Measurements from ENCODE around the gene PDE6D.

The PDE6D gene

DNA sequence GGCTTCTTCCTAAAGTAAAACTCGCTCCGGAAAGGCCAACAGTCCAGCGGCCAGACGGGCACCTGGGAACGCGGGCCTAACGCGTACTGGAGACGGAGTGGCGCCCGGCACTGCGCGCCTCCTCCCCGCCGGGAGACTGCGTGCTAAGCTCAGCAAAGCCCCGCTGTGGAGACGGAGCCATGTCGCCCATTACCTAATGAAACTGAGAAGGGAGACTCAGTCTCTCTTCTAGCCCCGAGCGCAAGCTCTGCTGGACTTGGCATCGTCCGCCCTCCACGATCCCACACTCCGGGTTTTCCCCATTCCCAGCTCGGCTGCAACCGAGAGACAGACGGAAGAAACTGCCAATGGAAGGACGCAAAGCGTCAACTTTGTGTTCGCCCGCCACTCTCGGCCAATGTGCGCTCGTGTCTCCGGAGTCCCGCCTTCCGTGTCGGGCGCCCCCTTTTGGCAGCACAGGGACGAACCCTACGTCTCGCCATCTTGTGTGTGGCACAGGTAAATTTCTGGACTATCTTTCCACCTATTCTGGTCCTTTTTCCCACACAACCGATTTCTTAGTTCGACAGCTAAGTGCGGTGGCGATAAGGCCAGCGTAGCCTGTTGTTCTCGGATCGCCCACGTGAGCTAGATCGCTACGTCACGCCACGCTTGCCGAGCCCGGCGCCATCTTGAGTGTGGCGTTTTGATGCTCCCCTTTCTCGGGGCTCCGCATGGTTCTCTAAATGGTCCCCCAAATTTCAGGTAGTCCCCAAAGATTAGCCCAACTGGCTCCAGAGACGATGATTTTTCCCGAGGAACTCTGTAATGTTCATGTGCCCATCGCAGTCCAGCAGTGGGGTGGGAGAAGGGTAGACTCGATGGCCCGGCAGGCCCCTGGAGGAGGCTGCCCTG lies 74.1 kb downstream of the PDE6D start:
- peak; percentile 92 for DNase-seq

DNA sequence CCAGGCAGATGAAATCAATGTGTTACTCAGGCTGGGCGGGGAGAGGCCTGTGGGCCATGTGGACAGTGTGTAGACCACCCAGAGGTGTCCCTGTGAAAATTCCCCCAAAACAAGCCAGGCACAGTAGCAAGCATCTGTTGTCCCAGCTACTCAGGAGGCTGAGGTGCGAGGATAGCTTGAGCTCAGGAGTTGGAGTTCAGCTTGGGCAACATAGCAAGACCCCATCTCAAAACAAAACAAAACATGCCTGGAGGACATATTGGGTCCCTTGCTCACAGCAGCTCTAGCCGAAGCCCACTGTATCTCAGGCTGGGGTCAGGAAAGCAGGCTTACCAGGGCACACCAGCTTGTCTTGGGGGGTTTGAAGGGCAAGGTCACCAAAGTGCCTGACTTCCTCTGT lies 77.1 kb downstream of the PDE6D start:
- no peak for DNase-seq

DNA sequence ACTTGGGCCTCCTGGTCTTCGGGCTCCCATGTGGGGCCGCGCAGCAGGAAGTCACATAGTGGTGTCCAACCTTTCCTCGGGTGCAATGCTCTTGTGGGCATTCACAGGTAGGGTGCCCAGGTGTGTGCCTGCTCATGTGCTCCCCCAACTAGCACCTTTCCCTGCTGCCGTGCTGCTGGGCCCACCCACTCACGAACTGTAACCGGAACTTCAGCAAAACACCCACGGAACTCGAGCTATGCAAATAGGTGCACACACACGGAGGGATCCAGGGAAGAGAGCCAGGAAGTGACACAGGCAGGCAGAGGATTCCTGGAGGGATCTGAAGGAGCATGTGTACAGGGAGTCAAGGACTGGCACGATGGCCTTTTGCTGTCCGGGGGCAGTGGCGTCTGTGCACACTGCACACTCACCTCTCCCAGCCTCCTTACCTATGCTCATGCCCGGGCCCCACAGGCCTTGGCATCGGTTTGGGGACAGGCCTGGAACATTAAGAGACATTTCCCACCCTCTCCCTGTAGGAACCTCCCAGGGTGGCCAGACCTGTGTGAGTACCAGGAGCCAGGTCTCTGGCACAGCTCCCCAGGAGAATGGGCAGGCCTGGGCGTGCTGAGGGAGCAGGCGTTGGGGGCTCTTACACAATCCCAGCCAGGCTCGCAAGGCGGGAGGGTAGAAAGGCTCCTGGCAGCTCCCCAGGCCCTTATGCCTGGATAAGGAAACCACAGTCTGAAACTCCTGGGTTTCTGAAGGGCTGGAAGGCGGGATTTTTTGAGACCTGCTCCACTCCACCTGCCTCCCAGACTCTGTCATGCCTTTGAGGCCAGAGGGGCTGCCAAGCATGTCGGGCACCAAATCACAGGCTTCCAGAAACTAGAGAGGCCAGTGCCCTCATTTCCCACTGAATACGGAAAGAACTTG lies 79.4 kb downstream of the PDE6D start:
- no peak for DNase-seq

DNA sequence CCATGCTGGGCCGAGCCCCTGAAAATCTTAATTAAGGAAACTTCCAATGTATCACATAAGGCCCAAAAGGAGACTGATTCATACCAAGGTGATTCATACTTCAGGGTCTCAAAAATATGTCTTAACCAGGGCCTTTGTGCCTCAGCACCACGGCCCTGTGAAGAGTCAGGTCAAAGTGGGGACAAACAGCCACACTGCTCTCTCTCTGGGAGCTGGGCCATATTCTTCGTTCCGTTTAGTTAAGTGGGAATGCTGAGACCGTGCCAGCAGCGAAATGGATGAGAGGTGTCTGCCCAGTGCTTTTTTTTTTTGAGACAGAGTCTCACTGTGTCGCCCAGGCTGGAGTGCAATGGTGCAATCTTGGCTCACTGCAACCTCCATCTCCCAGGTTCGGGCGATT lies 82.1 kb downstream of the PDE6D start:
- no peak for DNase-seq

DNA sequence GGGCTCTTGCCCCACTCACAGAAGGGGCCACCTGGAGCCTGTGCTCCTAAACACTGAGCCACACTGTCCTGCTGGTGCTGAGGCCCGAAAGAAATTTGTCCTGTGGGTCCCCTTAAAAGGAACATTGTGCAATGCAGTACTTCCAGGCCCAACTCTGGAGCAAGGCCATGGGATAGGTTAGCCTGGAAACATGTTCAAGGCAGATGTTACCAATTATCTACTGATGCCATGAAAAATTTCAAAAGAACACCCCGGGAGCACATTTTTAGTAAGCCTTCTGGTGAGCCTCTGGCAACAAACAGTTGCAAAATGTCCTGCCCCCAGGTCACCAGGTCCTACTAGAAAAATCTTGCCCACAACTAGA lies 85.1 kb downstream of the PDE6D start:
- no peak for DNase-seq

DNA sequence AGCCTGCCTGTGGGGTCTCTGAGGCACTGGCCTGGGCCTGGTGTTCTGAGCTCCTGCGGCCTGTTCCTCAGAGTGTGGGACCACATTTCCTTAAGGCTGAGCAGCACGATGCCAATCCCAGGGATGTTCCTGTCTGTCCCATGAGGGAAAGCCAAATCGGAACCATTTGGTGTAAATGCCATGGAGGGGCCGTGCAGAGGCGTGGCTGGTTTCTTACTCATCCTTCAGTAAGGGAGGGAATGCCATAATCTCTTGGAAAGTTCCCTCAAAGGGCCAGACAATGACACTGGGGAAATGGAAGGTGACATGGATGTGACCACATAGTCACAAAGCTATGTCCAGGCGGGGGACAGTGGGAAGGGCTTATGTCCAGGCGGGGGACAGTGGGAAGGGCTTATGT lies 87.1 kb downstream of the PDE6D start:
- DNase-seq = no peak

DNA sequence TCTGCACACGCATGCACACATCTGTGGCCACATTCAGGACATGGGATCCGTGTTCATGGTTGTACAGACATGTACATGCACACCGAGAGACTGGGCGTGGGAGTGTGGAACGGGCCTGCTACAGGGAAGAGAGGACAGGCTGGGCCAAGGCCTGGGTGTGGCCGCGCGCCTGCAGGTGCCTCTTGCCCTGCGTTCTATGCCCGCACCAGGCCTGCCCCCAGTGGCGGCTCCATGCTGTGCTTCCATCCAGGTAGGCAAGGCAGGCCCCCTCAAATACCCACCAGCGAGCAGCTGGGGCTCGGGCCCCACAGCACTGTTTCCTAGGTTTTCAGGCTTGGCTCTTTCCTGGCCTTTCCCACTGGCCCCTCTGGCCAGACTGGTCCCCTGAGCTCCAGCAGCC lies 88.2 kb downstream of the PDE6D start:
- DNase-seq = no peak

DNA sequence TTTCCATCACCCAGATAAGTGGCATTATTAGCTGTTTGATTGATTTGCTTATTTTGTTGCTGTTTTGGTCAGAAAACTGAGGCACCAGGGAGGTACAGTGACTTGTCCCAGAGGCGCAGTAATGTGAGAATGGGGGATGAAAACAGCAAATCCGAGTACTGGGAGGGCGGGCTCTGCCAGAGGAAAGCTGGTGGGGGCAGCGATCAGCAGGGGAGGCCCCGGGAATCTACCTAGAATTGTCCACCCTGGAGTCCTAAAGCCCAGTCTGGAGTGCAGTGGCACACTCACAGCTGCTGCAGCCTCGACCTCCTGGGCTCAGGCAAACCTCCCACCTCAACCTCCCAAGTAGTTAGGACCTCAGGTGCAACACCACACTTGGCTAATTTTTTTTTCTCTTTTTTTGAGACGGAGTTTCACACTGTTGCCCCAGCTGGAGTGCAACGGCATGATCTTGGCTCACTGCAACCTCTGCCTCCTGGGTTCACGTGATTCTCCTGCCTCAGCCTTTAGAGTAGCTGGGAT lies 89.8 kb downstream of the PDE6D start:
- no peak for DNase-seq

DNA sequence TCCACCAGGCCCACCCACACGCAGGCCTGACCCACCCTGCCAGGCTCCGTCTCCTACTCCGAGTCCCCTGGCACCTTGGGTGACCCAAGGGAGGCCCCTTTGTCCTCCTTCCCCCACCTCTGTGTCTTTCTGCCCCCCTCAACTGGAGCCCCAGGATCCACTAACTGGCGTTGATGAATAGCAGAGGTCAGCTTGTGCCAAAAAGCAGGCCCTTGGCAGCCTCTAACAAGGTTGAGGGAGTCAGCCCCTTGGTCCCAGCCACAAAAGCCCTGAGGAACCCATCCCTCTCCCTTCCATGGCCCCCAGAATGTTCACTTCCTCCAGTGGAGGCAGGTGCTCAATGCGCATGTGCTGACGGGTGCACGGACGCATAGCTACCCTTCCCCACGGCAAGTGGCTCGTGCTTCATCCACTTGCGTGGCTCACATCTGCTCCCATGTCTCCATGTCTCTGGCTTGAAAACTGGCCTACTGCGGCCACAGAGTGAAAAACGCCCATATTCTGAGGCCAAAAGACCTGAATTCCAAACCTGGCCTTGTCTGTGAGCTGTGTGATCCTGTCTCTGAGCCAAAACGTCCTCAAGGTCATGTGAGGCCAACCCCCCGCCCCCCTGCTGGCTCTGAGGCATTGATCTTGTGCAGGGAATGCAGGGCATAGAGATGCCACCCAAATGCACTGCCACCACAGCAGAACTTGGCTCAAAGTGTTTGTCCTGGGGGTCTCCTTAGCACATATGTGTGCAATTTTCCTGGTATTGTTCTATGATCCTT lies 91.8 kb downstream of the PDE6D start:
- no peak for DNase-seq

DNA sequence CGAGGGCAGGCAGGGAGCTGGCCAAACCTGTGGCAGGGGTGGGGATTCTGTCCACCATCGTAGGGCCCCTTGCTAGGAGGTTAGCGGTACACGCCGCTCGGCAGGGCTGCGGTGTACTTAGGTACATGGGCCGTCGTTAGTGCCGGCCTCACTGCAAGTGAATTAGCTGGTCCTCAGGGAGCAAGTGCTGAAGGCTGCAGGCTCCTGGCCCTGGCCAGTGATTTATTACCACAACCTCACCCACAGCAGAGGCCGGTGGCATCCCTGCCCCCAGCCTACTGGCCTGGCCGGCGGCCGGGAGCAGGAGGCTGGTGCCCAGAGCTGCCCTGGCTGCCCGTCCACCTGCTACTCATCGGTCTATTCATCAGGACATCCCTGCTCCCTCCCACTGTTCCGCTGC lies 92.4 kb downstream of the PDE6D start:
- DNase-seq = no peak

DNA sequence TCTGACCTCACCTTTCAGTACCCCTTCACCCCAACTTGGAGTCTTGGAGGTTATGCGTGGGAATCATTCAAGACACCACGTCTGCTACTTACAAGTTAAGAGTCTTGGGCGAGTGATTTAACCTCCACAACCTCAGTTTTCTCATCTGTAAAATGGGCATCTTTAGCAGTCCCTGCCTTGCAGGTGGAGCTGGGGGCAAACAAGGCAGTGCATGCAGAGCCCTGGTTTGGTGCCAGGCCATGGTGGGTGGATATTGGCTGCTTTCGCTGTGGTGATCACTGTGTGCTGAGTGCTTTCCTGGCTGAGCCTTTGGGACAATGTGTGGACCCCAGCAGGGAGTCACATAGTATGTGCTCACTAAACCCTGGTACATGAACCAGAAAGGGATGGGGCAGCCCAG lies 93.1 kb downstream of the PDE6D start:
- no peak for DNase-seq

DNA sequence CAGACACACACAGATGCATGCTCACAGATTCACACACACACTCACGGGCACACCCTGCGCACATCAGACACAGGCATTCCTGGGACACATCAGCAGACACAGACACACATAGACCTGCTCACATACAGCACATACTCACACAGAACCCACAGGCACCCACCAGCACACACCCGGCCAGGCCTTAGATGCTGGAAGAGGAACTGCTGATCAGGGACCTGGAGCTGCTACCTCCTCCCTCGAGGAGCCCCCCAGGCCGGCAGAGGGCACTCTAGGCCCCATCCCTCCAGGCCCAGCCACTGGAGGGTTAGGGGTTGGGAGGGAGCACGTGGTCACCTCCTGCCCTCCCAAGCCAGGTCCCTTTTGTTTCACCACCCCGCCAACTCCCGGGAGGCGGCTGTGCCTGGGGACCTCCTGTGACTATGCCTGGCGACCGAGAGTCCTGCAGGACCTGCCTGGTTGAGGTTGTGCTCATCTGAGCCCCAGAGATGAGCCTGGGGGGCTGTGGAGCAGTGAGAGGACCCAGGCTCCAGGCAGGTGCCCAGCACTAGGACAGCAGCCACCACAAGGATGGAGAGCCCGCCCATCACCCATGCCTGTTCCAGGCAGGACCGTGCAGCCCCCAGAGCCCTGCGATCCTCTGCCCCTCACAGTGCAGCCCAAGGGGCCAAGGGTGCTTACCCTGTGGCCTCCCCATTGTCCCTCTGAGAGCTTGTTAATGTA lies 93.8 kb downstream of the PDE6D start:
- DNase-seq = peak; percentile 78

DNA sequence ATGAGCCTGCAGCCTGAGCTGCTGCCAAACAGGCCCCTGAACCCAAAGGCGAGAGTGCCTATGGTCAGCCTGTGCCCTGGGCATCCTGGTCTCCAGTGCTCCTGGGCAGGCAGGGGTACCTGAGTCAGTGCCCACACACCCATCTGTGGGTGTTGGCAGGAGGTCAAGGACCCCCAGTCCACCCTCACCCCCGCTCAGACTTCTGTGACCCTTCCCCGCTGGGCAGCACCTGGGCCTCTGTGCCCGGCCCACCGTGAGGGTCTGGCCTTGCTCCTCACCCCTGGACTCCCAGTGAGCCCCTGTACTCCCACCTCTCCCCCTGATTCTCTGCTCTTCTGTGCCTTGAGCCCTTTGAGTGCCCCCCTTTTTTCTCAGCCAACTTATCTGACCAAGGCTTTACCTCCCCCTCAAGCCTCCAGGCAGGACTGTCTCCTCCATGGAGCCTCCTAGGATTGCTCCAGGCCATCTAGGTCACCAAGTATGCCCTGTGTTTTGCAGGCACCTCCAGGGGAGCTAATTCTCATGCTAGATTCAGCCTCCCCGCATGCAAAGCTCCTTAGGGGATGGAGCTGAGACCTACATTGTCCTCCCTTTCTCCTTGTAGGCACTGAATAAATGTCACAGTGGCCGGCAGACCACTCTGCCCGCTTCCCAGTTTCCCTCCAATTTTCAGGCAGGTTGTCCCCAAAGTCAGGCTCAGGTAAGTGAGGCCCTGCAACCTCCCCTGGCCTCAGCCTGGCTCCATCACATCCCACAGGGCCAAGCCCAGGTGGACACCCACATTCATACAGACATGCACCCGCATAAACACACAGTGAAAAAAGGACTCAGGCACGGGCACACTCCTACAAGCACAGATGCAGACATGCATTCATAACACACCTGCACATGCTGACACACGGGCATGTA lies 94.6 kb downstream of the PDE6D start:
- no peak for DNase-seq

DNA sequence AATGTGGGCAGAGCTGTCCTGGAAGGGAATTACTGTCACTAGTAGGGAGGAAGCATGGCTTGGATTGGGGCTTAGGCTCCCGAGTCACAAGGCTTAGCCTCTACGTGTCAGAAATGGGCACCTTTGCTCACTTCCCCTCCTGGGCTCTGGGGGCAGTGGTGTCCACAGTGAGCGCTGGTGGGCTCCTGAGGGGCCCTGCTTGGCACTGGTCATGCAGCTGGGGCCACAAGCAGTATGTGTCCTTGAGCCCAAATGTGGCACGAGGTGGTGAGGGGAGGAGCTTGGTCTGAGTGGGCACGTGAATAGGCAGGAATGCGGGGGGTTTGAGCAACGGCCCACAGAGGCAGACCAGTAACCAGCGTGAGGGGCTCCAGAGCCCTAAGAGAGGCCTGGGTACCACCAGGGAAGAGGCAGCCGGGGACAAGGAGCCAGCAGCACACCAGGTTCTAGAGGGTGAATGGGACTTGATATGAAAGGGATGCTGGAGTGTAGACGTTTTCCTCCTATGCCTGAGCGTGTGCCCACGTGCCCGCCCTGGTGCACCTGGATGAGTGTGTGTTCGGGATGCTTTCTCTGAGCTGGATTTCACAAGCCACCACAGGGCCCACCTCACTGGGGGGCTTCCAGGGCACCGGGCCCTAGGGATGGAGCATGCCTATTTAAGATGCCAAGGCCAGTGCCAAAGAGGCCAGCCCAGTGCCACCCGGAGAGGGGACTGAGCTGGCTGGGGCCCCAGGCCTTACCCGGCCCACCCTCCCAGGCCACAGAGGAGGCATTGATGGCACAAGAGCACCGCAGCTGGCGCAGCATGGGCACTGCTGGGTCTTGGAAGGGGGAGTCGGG lies 95.5 kb downstream of the PDE6D start:
- DNase-seq = peak; percentile 57

DNA sequence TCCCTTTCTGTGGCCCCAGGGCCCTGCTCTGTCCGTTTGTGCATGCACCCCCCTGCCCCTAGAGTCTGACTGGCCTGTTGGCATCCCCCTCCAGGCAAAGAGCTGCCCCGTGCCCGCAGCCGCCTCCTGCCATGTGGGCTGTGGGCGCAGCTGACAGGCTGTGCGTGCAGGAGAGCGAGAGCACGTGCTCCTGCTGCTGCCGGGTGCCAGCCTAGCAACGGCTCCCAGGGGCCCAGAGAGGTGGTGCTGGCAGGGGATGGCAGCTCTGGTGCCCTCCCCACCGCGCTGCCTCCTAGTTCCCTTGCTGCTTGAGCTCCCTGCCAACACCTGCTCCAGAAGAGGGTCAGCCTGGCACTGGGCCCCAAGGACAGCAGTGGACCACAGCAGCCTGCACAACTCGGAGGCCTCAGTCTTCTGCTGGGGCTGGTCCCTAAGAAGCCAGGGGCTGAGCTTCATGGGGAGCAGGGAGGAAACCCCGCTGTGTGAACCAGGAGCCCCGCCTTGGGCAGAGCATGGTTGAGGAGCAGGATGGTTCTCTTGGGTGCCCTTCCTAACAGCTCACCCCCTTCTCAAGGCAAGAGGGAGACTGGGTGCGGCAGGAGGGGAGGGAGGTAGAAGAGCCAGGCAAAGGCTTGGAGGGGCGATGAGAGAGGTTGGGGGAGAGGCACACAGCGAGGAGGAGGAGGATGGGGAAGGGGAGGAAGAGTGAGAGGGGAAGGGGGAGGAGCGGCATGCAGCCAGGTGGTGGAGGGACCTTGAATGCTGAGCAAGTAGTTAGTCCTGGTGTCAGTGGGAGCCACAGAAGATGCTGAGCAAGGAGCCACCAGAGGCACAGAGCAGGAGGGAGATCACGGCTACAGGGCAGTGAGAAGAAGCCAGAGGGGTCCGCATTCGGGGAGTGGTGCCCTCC lies 96.5 kb downstream of the PDE6D start:
- DNase-seq = no peak

DNA sequence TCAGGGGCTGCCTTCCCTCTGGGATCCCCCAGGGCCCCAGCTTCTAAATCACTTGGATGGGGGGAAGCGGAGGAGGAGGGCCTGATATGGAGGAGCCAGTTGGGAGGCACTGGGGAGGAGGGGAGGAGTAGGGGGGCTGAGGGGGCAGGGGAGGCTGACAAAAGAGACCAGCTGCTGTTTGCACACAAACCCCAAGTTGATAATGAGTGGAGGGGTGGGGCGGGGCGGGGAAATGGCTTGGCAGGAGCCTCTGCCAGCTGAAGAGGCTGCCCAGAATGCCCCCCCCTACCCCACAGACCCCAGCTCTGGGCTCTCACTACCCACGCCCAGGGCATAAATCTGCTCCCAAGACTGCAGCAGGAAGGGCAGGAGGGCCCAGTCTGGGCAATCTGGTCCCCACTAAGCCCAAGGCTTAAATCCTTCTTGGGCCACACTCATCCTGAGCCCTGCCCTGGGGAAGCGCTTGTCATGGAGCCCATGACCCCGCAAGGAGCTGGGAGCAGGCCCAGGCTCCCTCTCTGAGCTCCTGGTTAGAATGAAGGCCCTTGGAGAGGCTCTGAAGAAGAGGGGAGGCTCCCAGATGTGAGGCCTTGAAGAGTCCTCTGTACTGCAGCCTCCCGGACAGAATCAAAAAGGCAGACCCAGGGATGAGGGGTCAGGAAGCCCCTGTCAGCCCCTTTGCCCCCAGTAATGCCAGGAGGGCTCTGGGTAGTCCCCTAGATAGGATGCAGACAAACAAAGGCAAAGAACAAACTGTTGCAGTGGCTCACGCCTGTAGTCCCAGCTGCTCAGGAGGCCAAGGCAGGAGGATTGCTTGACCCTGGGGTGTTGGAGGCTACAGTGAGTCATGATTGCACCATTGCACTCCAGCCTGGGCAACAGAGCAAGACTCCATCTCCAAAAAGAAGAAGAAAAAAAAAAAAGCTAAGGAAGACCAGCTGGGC lies 97.5 kb downstream of the PDE6D start:
- DNase-seq = no peak

DNA sequence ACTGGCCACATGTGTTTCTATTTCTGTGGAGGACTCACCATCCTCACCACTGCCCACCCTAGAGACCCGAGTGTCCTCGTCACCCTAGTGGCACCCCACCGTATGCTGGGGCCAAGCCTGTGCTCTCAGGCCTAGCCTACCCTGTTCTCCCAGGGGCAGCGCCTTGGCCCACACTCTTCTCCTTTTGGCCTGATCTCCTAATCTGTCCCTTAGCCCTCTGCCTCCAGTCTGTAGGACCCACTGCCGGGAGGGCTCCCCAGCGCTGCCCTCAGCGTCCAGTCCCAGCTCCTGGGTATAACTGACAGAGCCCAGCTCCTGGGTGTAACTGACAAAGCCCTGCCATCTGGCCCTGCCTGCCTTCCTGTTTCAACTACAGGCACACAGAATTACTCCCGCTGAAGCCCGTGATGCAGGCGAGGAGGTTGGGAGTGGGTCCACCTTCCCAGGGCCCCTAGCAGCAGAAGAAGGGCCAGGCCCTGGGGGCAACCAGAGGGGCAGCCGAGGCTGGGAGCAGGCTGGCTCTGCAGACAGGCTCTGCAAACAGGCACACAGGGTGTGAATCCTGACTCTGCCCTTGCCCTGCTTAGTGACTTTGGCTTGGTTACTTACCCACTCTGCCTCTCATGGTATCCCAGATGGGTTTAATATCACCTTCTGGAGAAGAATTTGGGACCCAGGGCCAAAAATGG lies 98.3 kb downstream of the PDE6D start:
- DNase-seq = no peak

All from GF-D8 (cell line).